Measurements from ENCODE around the gene PROSER2. TPM values are rescaled to one million over a fixed set of nuclear protein-coding genes. Genes with fewer than 3 reads are reported as not detected.

The PROSER2 gene
- total and polyA plus RNA-seq, 2 of the 13 experiments (the other 11 are each of a cell fraction or from before 2014, with no cell fraction given), result 6.9 to 7.7 TPM

- in situ Hi-C loops (cut with HindIII; ENCODE audit: extremely low pct_ligation_motif_present, low pct_unique_long_range_greater_than_20kb) (no loop called here), intact Hi-C loops (cut with micrococcal nuclease; ENCODE audit: unreplicated experiment) (no loop called here)
- CTCF ChIA-PET (ENCODE audit: low intra/inter-chr PET ratio, low total read pairs), result no interaction called here
- peaks cover 14% of the 10 kb centered on the region for H3K4me1 ChIP-seq (ENCODE audit: insufficient read depth, low read length)
- POLR2A ChIA-PET, result no interaction called here
- peaks cover 5% of the 10 kb centered on the region; the same call in 1 of the 2 replicates for H4K20me1 ChIP-seq (ENCODE audit: insufficient read depth, low read length)
- H2AFZ ChIP-seq (ENCODE audit: low read length), result no peak overlapping the region
- no peak overlapping the region for H3K4me2 ChIP-seq (ENCODE audit: low read depth, low read length)
- TF ChIP-seq FOXP1 (IDR thresholded peaks at IDR 0.05) (no peak), FOXP1 (CRISPR knock-in tag; IDR thresholded peaks at IDR 0.05) (0 out of 2 replicates have a peak, but pooled peaks have one; percentile 28), ZGPAT (CRISPR knock-in tag; IDR thresholded peaks at IDR 0.05) (no peak)
- no TSS peak for BruUV-seq (replicated peaks)
- 88% methylated on average over 8 of the region's 8 CpGs for WGBS (ENCODE audit: low lambda C conversion rate)
- no peaks in the 10 kb centered on the region for H3K27me3 ChIP-seq (ENCODE audit: control insufficient read depth in 1 of 2, insufficient read depth in 2 of 2, low read length in 2 of 2)
- H3K4me3 ChIP-seq (replicated peaks in 1 of 3; ENCODE audit: insufficient read depth in 1 of 3, low read depth in 2 of 3, low read length in 3 of 3), result no peak overlapping the region
- FAIRE-seq (no peak), ATAC-seq (no peak), DNase-seq (ENCODE audit: low spot score) (no peak)
- peaks cover 40% of the 10 kb centered on the region for H3K79me2 ChIP-seq (ENCODE audit: insufficient read depth, low read length)
- no peak overlapping the region for H3K27ac ChIP-seq (ENCODE audit: extremely low read length, insufficient read depth, low read length)
- no peaks in the 10 kb centered on the region for H3K9me3 ChIP-seq (ENCODE audit: low read length)
- H3K9ac ChIP-seq (ENCODE audit: insufficient read depth, low read depth, low read length), result no peak overlapping the region
- peaks cover 13 to 35% of the 10 kb centered on the region in 2 experiments for H3K36me3 ChIP-seq (replicated peaks in 1 of 2; ENCODE audit: control insufficient read depth in 1 of 2, insufficient read depth in 2 of 2, low read length in 2 of 2)
These were observed 23.4 kb downstream of the PROSER2 start for GRCh38 chr10:11846542-11846941.

- H3K9ac ChIP-seq (ENCODE audit: insufficient read depth, low read depth, low read length), result no peak overlapping the region
- H3K4me2 ChIP-seq (ENCODE audit: low read depth, low read length), result no peak overlapping the region
- H4K20me1 ChIP-seq (ENCODE audit: insufficient read depth, low read length), result peaks cover 5% of the 10 kb centered on the region; the same call in 1 of the 2 replicates
- peaks cover 29% of the 10 kb centered on the region for H3K79me2 ChIP-seq (ENCODE audit: insufficient read depth, low read length)
- H3K9me3 ChIP-seq (ENCODE audit: low read length), result no peaks in the 10 kb centered on the region
- BruUV-seq (replicated peaks), result no TSS peak
- ATAC-seq (no peak), DNase-seq (ENCODE audit: low spot score) (no peak), FAIRE-seq (no peak)
- no peak overlapping the region for H3K27ac ChIP-seq (ENCODE audit: extremely low read length, insufficient read depth, low read length)
- H2AFZ ChIP-seq (ENCODE audit: low read length), result no peak overlapping the region
- H3K4me1 ChIP-seq (ENCODE audit: insufficient read depth, low read length), result peaks cover 14% of the 10 kb centered on the region
- in situ Hi-C loops (cut with HindIII; ENCODE audit: extremely low pct_ligation_motif_present, low pct_unique_long_range_greater_than_20kb) (no loop called here), intact Hi-C loops (cut with micrococcal nuclease; ENCODE audit: unreplicated experiment) (no loop called here)
- H3K36me3 ChIP-seq (replicated peaks in 1 of 2; ENCODE audit: control insufficient read depth in 1 of 2, insufficient read depth in 2 of 2, low read length in 2 of 2), result peaks cover 23 to 59% of the 10 kb centered on the region in 2 experiments
- no peak for TF ChIP-seq TBX3 (IDR thresholded peaks at IDR 0.05; ENCODE audit: borderline replicate concordance)
- TF ChIP-seq SUZ12 (IDR thresholded peaks at IDR 0.05; ENCODE audit: low read depth, low read length), result no peak
- TF ChIP-seq ZNF589 (CRISPR knock-in tag; conservative IDR thresholded peaks at IDR 0.05), result no peak
- TF ChIP-seq ARID3A (IDR thresholded peaks at IDR 0.05; ENCODE audit: low read depth, low read length), result no peak
- TF ChIP-seq MAFF (IDR thresholded peaks at IDR 0.05; ENCODE audit: low read depth, low read length), result no peak
- TF ChIP-seq MIER2 (CRISPR knock-in tag; IDR thresholded peaks at IDR 0.05), result no peak
- TF ChIP-seq ZNF251 (CRISPR knock-in tag; IDR thresholded peaks at IDR 0.05), result no peak
- TF ChIP-seq, protein P1, sequence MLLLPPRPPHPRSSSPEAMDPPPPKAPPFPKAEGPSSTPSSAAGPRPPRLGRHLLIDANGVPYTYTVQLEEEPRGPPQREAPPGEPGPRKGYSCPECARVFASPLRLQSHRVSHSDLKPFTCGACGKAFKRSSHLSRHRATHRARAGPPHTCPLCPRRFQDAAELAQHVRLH (CRISPR knock-in tag; IDR thresholded peaks at IDR 0.05; ENCODE audit: borderline replicate concordance, low read depth), result no peak
- TF ChIP-seq, protein P2, sequence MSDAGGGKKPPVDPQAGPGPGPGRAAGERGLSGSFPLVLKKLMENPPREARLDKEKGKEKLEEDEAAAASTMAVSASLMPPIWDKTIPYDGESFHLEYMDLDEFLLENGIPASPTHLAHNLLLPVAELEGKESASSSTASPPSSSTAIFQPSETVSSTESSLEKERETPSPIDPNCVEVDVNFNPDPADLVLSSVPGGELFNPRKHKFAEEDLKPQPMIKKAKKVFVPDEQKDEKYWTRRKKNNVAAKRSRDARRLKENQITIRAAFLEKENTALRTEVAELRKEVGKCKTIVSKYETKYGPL (CRISPR knock-in tag; IDR thresholded peaks at IDR 0.05), result no peak
- TF ChIP-seq ZSCAN12 (CRISPR knock-in tag; IDR thresholded peaks at IDR 0.05), result no peak
- H3K27me3 ChIP-seq (ENCODE audit: control insufficient read depth in 1 of 2, insufficient read depth in 2 of 2, low read length in 2 of 2), result no peaks in the 10 kb centered on the region
- WGBS (ENCODE audit: low lambda C conversion rate), result 100% methylated on average over 1 of the region's 1 CpG
- POLR2A ChIA-PET, result no interaction called here
- CTCF ChIA-PET (ENCODE audit: low intra/inter-chr PET ratio, low total read pairs), result no interaction called here
- no peak overlapping the region for H3K4me3 ChIP-seq (replicated peaks in 1 of 3; ENCODE audit: insufficient read depth in 1 of 3, low read depth in 2 of 3, low read length in 3 of 3)
These were observed 26.1 kb downstream of the PROSER2 start for GRCh38 chr10:11849277-11849676.

All from HepG2 (cell line).